Endothelial cell of umbilical vein (primary cell): ENCODE data around the gene MYH14.

Source experiments
- CTCF ChIP-seq, 2 donors: IDR thresholded peaks; 1 replicate in 1 of 2; 2 replicates in 1 of 2; pipeline ENCODE4 v1.5.1; 2011; ENCODE audit warnings: low read length in 2 of 2, mild to moderate bottlenecking in 2 of 2, moderate library complexity in 2 of 2, control low read depth in 1 of 2, inconsistent platforms in 1 of 2, low read depth in 1 of 2; ENCODE audit not compliant: insufficient read depth in 1 of 2; ENCODE audit errors: extremely low read depth in 1 of 2
- MAX ChIP-seq: IDR thresholded peaks from 2 replicates; pipeline ENCODE4 v1.6.1; 2011; ENCODE audit not compliant: insufficient read depth, insufficient read length
- POLR2A ChIP-seq: IDR thresholded peaks from 2 replicates; pipeline ENCODE4 v1.6.1; 2012; ENCODE audit warnings: low read depth, mild to moderate bottlenecking, control low read depth, low read length
- POLR2AphosphoS5 ChIP-seq: IDR thresholded peaks from 2 replicates; pipeline ENCODE4 v1.6.1; 2012; ENCODE audit warnings: low read depth, mild to moderate bottlenecking, control low read depth, low read length, moderate library complexity; ENCODE audit not compliant: insufficient read depth

DNA sequence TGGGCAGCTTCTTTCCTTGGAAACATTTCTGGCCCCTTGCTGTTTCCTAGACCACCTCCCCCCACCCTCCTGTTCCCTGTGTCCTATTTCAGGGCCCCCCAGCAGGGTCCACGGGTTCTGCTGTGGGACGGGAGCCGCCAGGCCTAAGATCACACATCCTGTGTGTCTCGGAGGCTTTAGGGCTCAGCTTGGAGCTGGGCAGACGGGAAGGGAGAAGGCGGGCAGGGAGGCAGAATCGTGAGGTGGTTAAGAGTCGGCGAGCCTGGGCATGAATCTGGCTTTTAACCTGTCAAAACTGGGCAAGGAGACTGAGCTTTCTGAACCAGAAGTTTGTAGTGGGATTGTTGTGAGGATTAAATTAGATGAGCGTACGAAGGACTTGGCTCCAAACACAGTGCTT is 120.9 kb downstream of the MYH14 start:
- TF ChIP-seq POLR2AphosphoS5 (no peak), CTCF (IDR thresholded peaks at IDR 0.05; ENCODE audit: extremely low read depth in 1 of 2, insufficient read depth in 1 of 2, low read depth in 1 of 2, low read length in 2 of 2) (no peak), MAX (no peak), POLR2A (no peak)
